SK-N-MC (cell line): ENCODE results near the gene CD79B.

Experiments used
- DNase-seq: peaks from one replicate; pipeline ENCODE4 v3.0.0-alpha.2; 2011; ENCODE audit warnings: low read depth, low spot score
- H3K27ac ChIP-seq: fragments of 200-600 bp; sonication (generic); 2 replicates; pipeline ENCODE4 v1.5.1; 2016; ENCODE audit warnings: mixed run types
- H3K36me3 ChIP-seq: fragments of 200-600 bp; sonication (generic); 2 replicates; pipeline ENCODE4 v1.6.1; 2017; ENCODE audit warnings: antibody characterized with exemption, low read length, mixed read lengths; ENCODE audit not compliant: insufficient read depth
- H3K4me3 ChIP-seq: fragments of 200-600 bp; sonication (generic); 2 replicates; pipeline ENCODE4 v1.5.1; 2016
- H3K9ac ChIP-seq: fragments of 200-600 bp; sonication (generic); 2 replicates; pipeline ENCODE4 v1.8.0; 2017; ENCODE audit warnings: mixed run types, mixed read lengths; ENCODE audit not compliant: insufficient read length
- H3K9me3 ChIP-seq: fragments of 200-600 bp; sonication (generic); 2 replicates; pipeline ENCODE4 v1.6.1; 2017; ENCODE audit warnings: low read depth, mild to moderate bottlenecking, antibody characterized with exemption, low read length, moderate library complexity, mixed read lengths
- EZH2 ChIP-seq: fragments of 200-600 bp; sonication (generic); IDR thresholded peaks from one replicate; pipeline ENCODE4 v1.6.1; 2017; ENCODE audit warnings: antibody characterized with exemption
- FOXP2 ChIP-seq: optimal IDR thresholded peaks from 2 replicates; pipeline ENCODE3; 2011; ENCODE audit warnings: mild to moderate bottlenecking, moderate library complexity; ENCODE audit not compliant: insufficient read depth; ENCODE audit errors: extremely low read length, control extremely low read depth
- POLR2AphosphoS5 ChIP-seq: IDR thresholded peaks from 2 replicates; pipeline ENCODE4 v1.6.1; 2012; ENCODE audit warnings: mild to moderate bottlenecking, low read depth, low read length, borderline replicate concordance

CD79B gene

DNA sequence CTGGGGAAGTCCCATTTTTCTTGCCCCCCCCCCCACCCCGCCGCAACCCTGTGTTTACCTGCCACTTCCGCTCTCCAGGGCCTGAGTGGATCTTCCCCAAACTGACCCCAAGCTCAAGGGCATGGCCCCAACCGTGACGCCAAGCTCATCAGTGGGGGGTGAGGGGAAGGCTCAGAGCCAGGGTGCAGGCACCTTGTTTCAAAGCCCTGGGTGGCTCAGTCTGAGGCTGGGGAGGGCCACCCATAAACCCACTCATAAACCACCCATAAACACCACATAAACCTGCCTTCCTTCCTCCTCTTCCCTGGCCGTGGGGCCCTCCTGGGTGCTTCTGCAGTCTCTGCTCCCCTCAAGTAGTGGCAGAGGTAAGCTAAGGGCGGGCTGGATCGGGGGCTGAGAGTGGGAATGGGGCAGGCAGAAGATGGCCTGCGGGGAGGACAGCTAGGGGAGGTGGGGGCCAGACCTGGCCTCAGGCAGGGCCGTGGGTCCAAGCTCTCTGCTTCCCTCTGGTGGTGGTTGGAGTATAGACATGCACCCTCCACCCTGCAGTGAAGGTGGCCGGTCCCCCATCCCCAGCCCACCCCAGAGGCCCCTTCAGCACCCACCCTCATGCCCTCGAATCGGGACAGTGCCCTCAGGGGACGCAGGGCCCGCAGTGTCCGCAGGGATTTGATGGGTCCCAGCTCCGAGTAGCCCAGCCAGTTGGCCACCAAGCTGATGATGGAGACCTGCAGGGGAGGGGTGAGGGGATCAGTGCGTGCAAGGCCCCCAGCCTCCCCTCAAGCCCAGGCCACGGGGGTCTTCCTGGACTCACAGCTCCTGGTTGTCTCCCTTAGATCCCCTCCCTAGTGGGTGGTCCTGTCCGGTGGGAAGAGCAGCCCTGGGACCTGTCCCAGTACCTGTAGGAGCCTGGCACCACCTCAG lies 14.6 kb upstream of the CD79B start:
- no peaks in the 10 kb centered on the region for H3K36me3 ChIP-seq
- no peak overlapping the region for H3K4me3 ChIP-seq
- TF ChIP-seq POLR2AphosphoS5 (no peak), EZH2 (no peak), FOXP2 (no peak)
- H3K9me3 ChIP-seq, result no peaks in the 10 kb centered on the region
- DNase-seq, result no peak
- no peak overlapping the region for H3K9ac ChIP-seq
- H3K27ac ChIP-seq, result no peak overlapping the region

DNA sequence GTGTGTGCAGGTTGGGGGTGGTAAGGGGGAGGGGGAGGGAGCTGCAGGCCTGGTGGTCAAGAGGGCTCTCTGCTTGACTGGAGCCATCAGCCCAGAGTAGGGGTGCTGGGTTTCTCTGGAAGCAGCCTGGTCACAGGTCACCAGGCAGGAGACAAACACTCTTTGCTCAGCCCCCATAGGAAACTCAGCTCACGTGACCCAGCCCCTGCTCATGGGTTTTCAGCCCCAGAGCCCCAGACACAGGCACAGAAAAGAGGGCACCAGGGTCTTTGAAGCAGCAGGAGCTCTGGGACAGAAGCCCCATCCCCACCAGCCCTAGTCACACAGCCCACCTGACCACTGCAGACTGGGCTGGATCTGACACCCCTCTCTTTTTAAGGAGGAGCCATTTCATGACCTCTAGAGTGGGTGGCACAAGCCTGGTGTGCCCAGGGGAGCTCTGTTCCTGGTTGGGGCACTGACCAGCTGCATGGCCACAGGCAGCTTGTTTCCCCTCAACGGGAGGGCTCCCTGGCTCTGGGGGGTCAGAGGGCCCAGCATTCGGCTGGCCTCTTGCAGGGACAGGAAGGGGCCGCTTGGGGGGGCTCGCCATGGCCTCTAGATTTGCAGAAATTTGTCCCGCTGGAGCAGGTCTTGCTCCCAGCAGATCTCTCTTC lies 13.8 kb upstream of the CD79B start:
- Histone ChIP-seq H3K36me3 (no peaks in the 10 kb centered on the region), H3K27ac (no peak overlapping the region), H3K9ac (no peak overlapping the region), H3K9me3 (no peaks in the 10 kb centered on the region), H3K4me3 (no peak overlapping the region)
- DNase-seq, result no peak
- TF ChIP-seq FOXP2 (no peak), POLR2AphosphoS5 (no peak), EZH2 (no peak)

GRCh38 chr17:63944736-63945499 lies 12.8 kb upstream of the CD79B start:
- H3K9ac ChIP-seq, result no peak overlapping the region
- no peaks in the 10 kb centered on the region for H3K36me3 ChIP-seq
- no peaks in the 10 kb centered on the region for H3K9me3 ChIP-seq
- H3K27ac ChIP-seq, result no peak overlapping the region
- no peak overlapping the region for H3K4me3 ChIP-seq
- DNase-seq, result no peak
- TF ChIP-seq EZH2 (no peak), POLR2AphosphoS5 (no peak), FOXP2 (no peak)

DNA sequence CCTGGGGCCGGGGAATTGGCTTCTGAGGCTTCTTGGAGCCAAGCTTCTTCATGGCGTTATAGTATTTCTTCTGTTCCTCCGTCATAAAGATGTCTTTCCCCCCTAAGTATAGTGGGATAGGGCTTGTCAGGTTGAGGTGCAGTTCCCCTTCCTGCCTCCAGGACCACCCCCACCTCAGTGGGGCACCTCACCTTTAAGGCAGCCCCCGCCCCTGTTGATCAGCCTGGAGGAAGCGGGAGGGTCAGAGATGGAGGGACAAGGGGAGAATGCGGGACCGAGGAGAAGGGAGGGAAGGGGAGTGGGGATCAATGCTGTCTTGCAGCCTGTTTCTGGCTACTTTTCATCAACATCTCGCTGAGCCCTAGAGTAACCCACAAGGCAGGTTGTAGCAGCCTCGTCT lies 11.6 kb upstream of the CD79B start:
- TF ChIP-seq EZH2 (no peak), FOXP2 (no peak), POLR2AphosphoS5 (no peak)
- Histone ChIP-seq H3K9me3 (no peaks in the 10 kb centered on the region), H3K27ac (no peak overlapping the region), H3K9ac (no peak overlapping the region), H3K4me3 (no peak overlapping the region), H3K36me3 (no peaks in the 10 kb centered on the region)
- DNase-seq, result no peak

- Histone ChIP-seq H3K9ac (no peak overlapping the region), H3K27ac (no peak overlapping the region), H3K4me3 (no peak overlapping the region), H3K36me3 (no peaks in the 10 kb centered on the region), H3K9me3 (no peaks in the 10 kb centered on the region)
- no peak for DNase-seq
- TF ChIP-seq FOXP2 (no peak), POLR2AphosphoS5 (no peak), EZH2 (no peak)
These were observed 10.3 kb upstream of the CD79B start for GRCh38 chr17:63942309-63942985.

DNA sequence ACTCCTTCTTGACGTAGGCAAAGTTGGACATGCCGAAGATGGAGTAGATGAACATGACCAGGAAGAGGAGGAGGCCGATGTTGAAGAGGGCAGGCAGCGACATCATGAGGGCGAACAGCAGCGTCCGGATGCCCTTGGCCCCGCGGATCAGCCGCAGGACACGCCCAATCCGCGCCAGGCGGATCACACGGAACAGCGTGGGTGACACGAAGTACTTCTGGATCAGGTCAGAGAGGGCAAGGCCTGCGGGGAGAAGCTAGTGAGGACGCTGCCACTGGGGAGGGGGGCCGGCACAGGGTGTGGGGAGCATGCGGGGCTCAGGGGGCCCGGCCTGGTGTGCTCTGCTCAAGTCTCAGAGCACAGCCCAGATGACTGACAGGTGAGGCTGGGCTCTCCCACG lies 9.6 kb upstream of the CD79B start:
- Histone ChIP-seq H3K9ac (no peak overlapping the region), H3K27ac (no peak overlapping the region), H3K4me3 (no peak overlapping the region), H3K36me3 (no peaks in the 10 kb centered on the region), H3K9me3 (no peaks in the 10 kb centered on the region)
- no peak for TF ChIP-seq FOXP2
- TF ChIP-seq EZH2, result no peak
- no peak for TF ChIP-seq POLR2AphosphoS5
- DNase-seq, result no peak

- no peak overlapping the region for H3K4me3 ChIP-seq
- no peaks in the 10 kb centered on the region for H3K36me3 ChIP-seq
- H3K9me3 ChIP-seq, result no peaks in the 10 kb centered on the region
- H3K9ac ChIP-seq, result no peak overlapping the region
- H3K27ac ChIP-seq, result no peak overlapping the region
- no peak for TF ChIP-seq EZH2
- TF ChIP-seq FOXP2, result no peak
- TF ChIP-seq POLR2AphosphoS5, result no peak
- no peak for DNase-seq
These were observed 9.0 kb upstream of the CD79B start for GRCh38 chr17:63941162-63941561.

DNA sequence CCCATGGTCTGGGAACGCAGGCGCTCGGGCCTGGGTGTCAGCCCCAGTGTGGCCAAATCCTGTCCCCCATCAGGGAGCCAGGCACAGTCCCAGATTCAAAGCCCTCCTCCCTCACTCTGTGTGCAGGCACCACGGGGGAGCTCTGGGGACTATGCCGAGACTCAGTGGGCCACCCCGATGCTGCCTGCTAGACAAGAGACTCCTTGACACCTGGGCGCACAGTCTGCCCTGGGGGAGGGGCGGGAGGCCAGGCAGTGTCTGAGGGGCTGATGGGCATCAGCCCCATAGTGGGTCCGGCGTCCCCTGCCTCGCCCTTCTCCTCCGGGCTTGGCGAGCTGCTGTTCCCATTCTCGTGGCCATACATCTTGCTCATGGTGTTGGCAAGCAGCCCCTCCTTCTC lies 8.5 kb upstream of the CD79B start:
- H3K27ac ChIP-seq, result no peak overlapping the region
- TF ChIP-seq POLR2AphosphoS5, result no peak
- TF ChIP-seq FOXP2, result no peak
- TF ChIP-seq EZH2, result no peak

GRCh38 chr17:63939884-63940283 lies 7.8 kb upstream of the CD79B start:
- H3K36me3 ChIP-seq, result no peaks in the 10 kb centered on the region

More for the DNA sequence above, 8.5 kb upstream of the CD79B start:
- H3K9ac ChIP-seq, result no peak overlapping the region
- no peak overlapping the region for H3K4me3 ChIP-seq
- H3K36me3 ChIP-seq, result no peaks in the 10 kb centered on the region
- no peaks in the 10 kb centered on the region for H3K9me3 ChIP-seq
- no peak for DNase-seq

More at GRCh38 chr17:63939884-63940283, 7.8 kb upstream of the CD79B start:
- TF ChIP-seq FOXP2, result no peak
- TF ChIP-seq POLR2AphosphoS5, result no peak
- TF ChIP-seq EZH2, result no peak
- no peak overlapping the region for H3K9ac ChIP-seq
- no peaks in the 10 kb centered on the region for H3K9me3 ChIP-seq
- no peak overlapping the region for H3K4me3 ChIP-seq
- DNase-seq, result no peak
- no peak overlapping the region for H3K27ac ChIP-seq
